ENCODE measurements around the gene TBC1D8. TPM values are rescaled to one million over a fixed set of nuclear protein-coding genes. Genes with fewer than 3 reads are reported as not detected.
A peak's percentile ranks its signal among the peaks of the same experiment; 100 is the strongest.

TBC1D8 gene
- total and polyA plus RNA-seq, 2 of the 8 experiments (the other 6 are each of a cell fraction or from before 2014, with no cell fraction given): 20.8 to 21.8 TPM

- TF ChIP-seq CBX5 (IDR thresholded peaks at IDR 0.05; ENCODE audit: low read depth, low read length) (no peak), POLR2A (IDR thresholded peaks at IDR 0.05; ENCODE audit: control extremely low read depth in 1 of 2, low read depth in 2 of 2, low read length in 2 of 2) (no peak), CHD7 (IDR thresholded peaks at IDR 0.05; ENCODE audit: insufficient replicate concordance, low read length) (no peak), CTCF (IDR thresholded peaks at IDR 0.05; ENCODE audit: control extremely low read depth in 1 of 3, insufficient read depth in 1 of 3, low read depth in 1 of 3, low read length in 3 of 3) (peak; percentile 84 to 96 (median 90)), CHD2 (IDR thresholded peaks at IDR 0.05; ENCODE audit: low read length) (no peak), E2F6 (IDR thresholded peaks at IDR 0.05) (no peak), EZH2 (IDR thresholded peaks at IDR 0.05; ENCODE audit: low read depth, low read length, severe bottlenecking) (no peak), MAFK (IDR thresholded peaks at IDR 0.05; ENCODE audit: low read depth, low read length) (no peak)
Measured at GRCh38 chr2:100984892-100985307, 166.3 kb downstream of the TBC1D8 start (continued).
